SU-DHL-6 (cell line): ENCODE measurements around the gene EML1.

Source experiments
- H2AFZ ChIP-seq: fragments of 200-600 bp; sonication (generic); 2 replicates; pipeline ENCODE4 v1.6.1; 2014; ENCODE audit warnings: low read depth, mild to moderate bottlenecking, moderate library complexity, mixed read lengths, antibody characterized with exemption, low read length; ENCODE audit not compliant: severe bottlenecking
- H3F3A ChIP-seq: fragments of 200-600 bp; shearing (Covaris generic); 2 replicates; pipeline ENCODE4 v1.6.0; 2016; ENCODE audit warnings: antibody characterized with exemption, mild to moderate bottlenecking; ENCODE audit not compliant: insufficient read depth
- H3K27ac ChIP-seq: fragments of 200-600 bp; sonication (generic); 2 replicates; pipeline ENCODE4 v1.5.1; 2016; ENCODE audit warnings: low read depth, mild to moderate bottlenecking, low read length, moderate library complexity, mixed read lengths
- H3K27me3 ChIP-seq: fragments of 200-600 bp; sonication (generic), shearing (Covaris generic); 2 replicates; pipeline ENCODE4 v1.6.0; 2014; ENCODE audit warnings: mild to moderate bottlenecking, low read length
- H3K36me3 ChIP-seq: fragments of 200-600 bp; sonication (generic); 2 replicates; pipeline ENCODE4 v1.6.1; 2014; ENCODE audit warnings: mild to moderate bottlenecking, low read length, mixed read lengths
- H3K4me2 ChIP-seq: fragments of 300-600, 200-600 bp; shearing (Covaris generic), sonication (generic); 2 replicates; pipeline ENCODE4 v1.6.0; 2014; ENCODE audit warnings: low read length, low read depth, mild to moderate bottlenecking; ENCODE audit not compliant: poor library complexity, severe bottlenecking
- H3K4me3 ChIP-seq: fragments of 200-600 bp; sonication (generic); 2 replicates; pipeline ENCODE4 v1.5.1; 2014; ENCODE audit warnings: antibody characterized with exemption, low read length, mild to moderate bottlenecking, mixed read lengths; ENCODE audit not compliant: insufficient read depth, poor library complexity, severe bottlenecking
- H3K79me2 ChIP-seq: fragments of 200-600 bp; sonication (generic); 2 replicates; pipeline ENCODE4 v1.6.1; 2014; ENCODE audit warnings: mild to moderate bottlenecking, low read length, moderate library complexity; ENCODE audit not compliant: insufficient read depth
- H3K9ac ChIP-seq: fragments of 200-600 bp; sonication (generic); 2 replicates; pipeline ENCODE4 v1.7.0; 2014; ENCODE audit warnings: mild to moderate bottlenecking, low read length
- H3K9me2 ChIP-seq: fragments of 200-600 bp; sonication (generic); replicated peaks from 2 replicates; pipeline ENCODE4 v1.6.1; 2014; ENCODE audit warnings: low read length; ENCODE audit not compliant: insufficient read depth
- H3K9me3 ChIP-seq: fragments of 200-600 bp; sonication (generic); 2 replicates; pipeline ENCODE4 v1.6.1; 2014; ENCODE audit warnings: low read length, mixed read lengths; ENCODE audit not compliant: insufficient read depth
- H4K20me1 ChIP-seq: fragments of 200-600 bp; sonication (generic); 2 replicates; pipeline ENCODE4 v1.6.1; 2014; ENCODE audit warnings: low read depth, mild to moderate bottlenecking, antibody characterized with exemption, low read length, moderate library complexity, mixed read lengths
- EZH2phosphoT487 ChIP-seq: fragments of 200-600 bp; sonication (generic), shearing (Covaris generic); conservative IDR thresholded peaks from 2 replicates; pipeline ENCODE4 v1.6.1; 2018; ENCODE audit warnings: mild to moderate bottlenecking, antibody characterized with exemption, low read length, moderate library complexity, mixed read lengths
- TF ChIP-seq, protein P1 (sequence below): fragments of 200-600 bp; sonication (generic); IDR thresholded peaks from one replicate; pipeline ENCODE4 v1.5.1; 2017; ENCODE audit warnings: antibody characterized with exemption, mild to moderate bottlenecking, low read length, moderate library complexity; ENCODE audit not compliant: insufficient read depth, poor library complexity, severe bottlenecking

Gene EML1

DNA sequence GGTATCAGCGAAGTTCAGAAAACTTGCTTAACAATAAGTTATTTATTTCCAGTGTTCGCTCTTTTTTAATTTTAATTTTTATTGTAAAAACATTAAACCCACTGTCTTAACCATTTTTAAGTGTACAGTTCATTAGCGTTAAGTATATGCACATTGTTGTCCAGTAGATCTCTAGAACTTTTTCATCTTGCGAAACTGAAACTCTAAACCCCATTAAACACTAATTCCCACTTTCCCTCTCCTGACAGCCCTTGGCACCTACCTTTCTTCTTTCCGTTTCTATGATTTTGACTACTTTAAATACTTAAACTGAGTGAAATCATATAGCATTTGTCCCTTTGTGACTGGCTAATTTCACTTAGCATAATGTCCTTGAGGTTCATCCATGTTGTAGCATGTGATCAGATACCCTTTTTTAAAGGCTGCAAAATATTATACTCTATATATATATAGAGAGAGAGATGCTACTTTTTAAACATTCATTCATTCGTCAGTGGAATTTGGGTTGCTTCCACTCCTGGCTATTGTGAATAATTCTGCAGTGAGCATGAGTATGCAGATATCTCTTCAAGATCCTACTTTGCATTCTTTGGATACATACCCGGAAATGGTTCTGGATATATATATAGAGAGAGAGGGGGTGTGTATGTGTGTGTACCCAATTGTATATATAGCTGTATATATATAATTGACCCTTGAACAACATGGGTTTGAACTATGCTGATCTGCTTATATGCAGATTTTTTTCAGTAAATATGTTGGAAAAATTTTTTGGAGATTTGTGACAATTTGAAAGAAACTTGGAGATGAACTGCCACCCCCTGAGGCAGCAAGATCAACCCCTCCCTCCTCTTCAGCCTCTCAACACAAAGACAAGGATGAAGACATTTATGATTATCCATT, 197.3 kb downstream of the EML1 start:
- no peak overlapping the region for H3K4me3 ChIP-seq
- H3K36me3 ChIP-seq = no peaks in the 10 kb centered on the region
- TF ChIP-seq EZH2phosphoT487 = no peak
- TF ChIP-seq, protein P1, sequence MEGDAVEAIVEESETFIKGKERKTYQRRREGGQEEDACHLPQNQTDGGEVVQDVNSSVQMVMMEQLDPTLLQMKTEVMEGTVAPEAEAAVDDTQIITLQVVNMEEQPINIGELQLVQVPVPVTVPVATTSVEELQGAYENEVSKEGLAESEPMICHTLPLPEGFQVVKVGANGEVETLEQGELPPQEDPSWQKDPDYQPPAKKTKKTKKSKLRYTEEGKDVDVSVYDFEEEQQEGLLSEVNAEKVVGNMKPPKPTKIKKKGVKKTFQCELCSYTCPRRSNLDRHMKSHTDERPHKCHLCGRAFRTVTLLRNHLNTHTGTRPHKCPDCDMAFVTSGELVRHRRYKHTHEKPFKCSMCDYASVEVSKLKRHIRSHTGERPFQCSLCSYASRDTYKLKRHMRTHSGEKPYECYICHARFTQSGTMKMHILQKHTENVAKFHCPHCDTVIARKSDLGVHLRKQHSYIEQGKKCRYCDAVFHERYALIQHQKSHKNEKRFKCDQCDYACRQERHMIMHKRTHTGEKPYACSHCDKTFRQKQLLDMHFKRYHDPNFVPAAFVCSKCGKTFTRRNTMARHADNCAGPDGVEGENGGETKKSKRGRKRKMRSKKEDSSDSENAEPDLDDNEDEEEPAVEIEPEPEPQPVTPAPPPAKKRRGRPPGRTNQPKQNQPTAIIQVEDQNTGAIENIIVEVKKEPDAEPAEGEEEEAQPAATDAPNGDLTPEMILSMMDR = no peak
- H2AFZ ChIP-seq = no peak overlapping the region
- no peaks in the 10 kb centered on the region for H3F3A ChIP-seq
- H3K27me3 ChIP-seq = no peaks in the 10 kb centered on the region
- H3K79me2 ChIP-seq = no peaks in the 10 kb centered on the region
- no peak overlapping the region for H3K4me2 ChIP-seq
- no peaks in the 10 kb centered on the region for H3K9me3 ChIP-seq
- no peaks in the 10 kb centered on the region for H4K20me1 ChIP-seq
- H3K27ac ChIP-seq = no peak overlapping the region
- no peak overlapping the region for H3K9ac ChIP-seq
- H3K9me2 ChIP-seq = no peaks in the 10 kb centered on the region

DNA sequence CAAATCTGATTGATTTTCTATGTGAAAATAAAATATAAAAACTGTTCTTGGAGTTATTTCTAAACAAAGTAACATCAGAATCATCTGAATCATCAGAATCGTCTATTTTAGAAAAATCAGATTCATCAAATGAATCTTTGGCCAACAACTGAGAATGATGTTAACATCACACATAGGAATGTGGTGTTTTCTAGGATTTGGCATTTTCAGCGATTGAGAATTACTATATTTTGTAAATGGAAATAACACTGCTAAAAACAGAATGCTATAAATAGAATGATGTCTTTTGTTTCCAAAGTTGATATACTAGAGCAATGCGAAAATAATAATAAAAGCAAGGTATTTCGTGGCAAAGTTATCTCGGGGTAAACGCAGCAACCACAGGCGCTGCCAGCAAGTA, 198.1 kb downstream of the EML1 start:
- no peak overlapping the region for H3K9ac ChIP-seq
- no peak overlapping the region for H2AFZ ChIP-seq
- no peaks in the 10 kb centered on the region for H3F3A ChIP-seq
- no peaks in the 10 kb centered on the region for H3K79me2 ChIP-seq
- no peaks in the 10 kb centered on the region for H4K20me1 ChIP-seq
- H3K4me2 ChIP-seq = no peak overlapping the region
- TF ChIP-seq, protein P1 = no peak
- no peak for TF ChIP-seq EZH2phosphoT487
- no peak overlapping the region for H3K27ac ChIP-seq
- H3K36me3 ChIP-seq = no peaks in the 10 kb centered on the region
- no peaks in the 10 kb centered on the region for H3K9me2 ChIP-seq
- no peaks in the 10 kb centered on the region for H3K27me3 ChIP-seq
- no peaks in the 10 kb centered on the region for H3K9me3 ChIP-seq
- H3K4me3 ChIP-seq = no peak overlapping the region
